ENCODE measurements around the gene TWF2. TPM values are rescaled to one million over a fixed set of nuclear protein-coding genes. Genes with fewer than 3 reads are reported as not detected.
A peak's percentile ranks its signal among the peaks of the same experiment; 100 is the strongest.

TWF2 gene
- total and polyA plus RNA-seq, 9 of the 15 experiments (the other 6 are each of a cell fraction or from before 2014, with no cell fraction given): 0.11 to 61.9 (median 29.7) TPM

DNA sequence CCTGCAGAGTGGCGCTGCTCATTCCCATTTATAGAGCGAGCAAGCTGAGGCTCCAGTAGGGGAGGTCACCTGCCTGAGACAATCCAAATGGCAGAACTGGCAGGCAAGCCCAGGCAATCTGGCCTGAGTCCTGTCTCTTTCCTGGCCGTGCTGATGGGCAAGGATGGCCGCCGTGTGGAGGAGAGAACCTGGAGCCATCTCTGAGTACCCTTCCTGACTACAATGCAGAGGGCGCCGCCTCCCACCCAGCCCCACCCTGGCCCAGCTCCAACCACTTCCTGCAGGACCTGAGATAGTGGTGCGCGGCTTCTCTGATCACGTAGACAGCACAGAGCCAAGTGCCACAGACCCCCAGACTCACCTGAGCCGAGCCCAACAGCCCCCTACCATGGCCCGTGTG, 20.5 kb downstream of the TWF2 start:
- H3K79me2 ChIP-seq (ENCODE audit: control insufficient read depth, insufficient read depth, low read length): no peaks in the 10 kb centered on the region
- CTCF ChIA-PET (ENCODE audit: low intra/inter-chr PET ratio): no interaction called here
- no peak for FAIRE-seq

More for the DNA sequence above, 20.5 kb downstream of the TWF2 start:
- peak; percentile 64 for ATAC-seq
- TF ChIP-seq POLR2G (IDR thresholded peaks at IDR 0.05; ENCODE audit: low read depth, low read length): peak; percentile 25; the same call in 1 of the 2 replicates
- TF ChIP-seq, protein P1, sequence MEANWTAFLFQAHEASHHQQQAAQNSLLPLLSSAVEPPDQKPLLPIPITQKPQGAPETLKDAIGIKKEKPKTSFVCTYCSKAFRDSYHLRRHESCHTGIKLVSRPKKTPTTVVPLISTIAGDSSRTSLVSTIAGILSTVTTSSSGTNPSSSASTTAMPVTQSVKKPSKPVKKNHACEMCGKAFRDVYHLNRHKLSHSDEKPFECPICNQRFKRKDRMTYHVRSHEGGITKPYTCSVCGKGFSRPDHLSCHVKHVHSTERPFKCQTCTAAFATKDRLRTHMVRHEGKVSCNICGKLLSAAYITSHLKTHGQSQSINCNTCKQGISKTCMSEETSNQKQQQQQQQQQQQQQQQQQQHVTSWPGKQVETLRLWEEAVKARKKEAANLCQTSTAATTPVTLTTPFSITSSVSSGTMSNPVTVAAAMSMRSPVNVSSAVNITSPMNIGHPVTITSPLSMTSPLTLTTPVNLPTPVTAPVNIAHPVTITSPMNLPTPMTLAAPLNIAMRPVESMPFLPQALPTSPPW (CRISPR knock-in tag; IDR thresholded peaks at IDR 0.05): 0 out of 2 replicates have a peak, but pooled peaks have one; percentile 21
- TF ChIP-seq RBFOX2 (IDR thresholded peaks at IDR 0.05; ENCODE audit: low read depth, low read length): peak; percentile 45
- no peak for TF ChIP-seq KAT7 (CRISPR knock-in tag; IDR thresholded peaks at IDR 0.05; ENCODE audit: borderline replicate concordance)
- TF ChIP-seq NFIC (IDR thresholded peaks at IDR 0.05): peak; percentile 60
- TF ChIP-seq ZBTB7A (IDR thresholded peaks at IDR 0.05; ENCODE audit: borderline replicate concordance, control insufficient read depth, low read depth, low read length): peak; percentile 44; the same call in 1 of the 2 replicates
- Histone ChIP-seq H3K27me3 (ENCODE audit: control insufficient read depth in 2 of 2, insufficient read depth in 2 of 2, low read length in 2 of 2) (no peaks in the 10 kb centered on the region), H3K9ac (ENCODE audit: insufficient read depth in 1 of 2, low read depth in 2 of 2, low read length in 2 of 2) (peak overlapping the region in 1 of 2 experiments; percentile 84; a peak in 3 of 4 replicates), H3K4me2 (ENCODE audit: insufficient read depth, low read length) (peak overlapping the region; percentile 59), H3K9me3 (replicated peaks; ENCODE audit: control insufficient read depth, insufficient read depth, low read depth, low read length) (no peaks in the 10 kb centered on the region), H4K20me1 (replicated peaks; ENCODE audit: control insufficient read depth, insufficient read depth, low read length) (no peaks in the 10 kb centered on the region), H3K36me3 (ENCODE audit: control insufficient read depth, insufficient read depth, low read length) (peaks cover 17% of the 10 kb centered on the region), H3K4me3 (no peak overlapping the region), H3K9me1 (ENCODE audit: control insufficient read depth, insufficient read depth, low read length) (no peaks in the 10 kb centered on the region), H2AFZ (ENCODE audit: low read depth, low read length) (peak overlapping the region; percentile 74), H3K4me1 (replicated peaks in 1 of 2; ENCODE audit: control insufficient read depth in 2 of 2, insufficient read depth in 2 of 2, low read length in 2 of 2) (peaks cover 27 to 52% of the 10 kb centered on the region in 2 experiments), H3K27ac (ENCODE audit: extremely low read depth, low read depth, low read length) (no peak overlapping the region; the same call in 2 of the 3 replicates)
- in situ Hi-C loops (cut with MboI): no loop called here
- POLR2A ChIA-PET: interaction anchor here (0.6 kb wide), 1 partner anchor 141 kb away, joined by 3 read pairs; no protein-coding TSS in a partner anchor
- intact Hi-C loops (cut with micrococcal nuclease): no loop called here
- DNase-seq (ENCODE audit: extremely low read depth in 1 of 4, low spot score in 3 of 4): peak; percentile 49 to 61 (median 52)
- 20% methylated on average over 9 of the region's 12 CpGs for WGBS (ENCODE audit: insufficient coverage, low coverage, missing lambda C conversion rate)
- BruUV-seq (replicated peaks): no TSS peak

Data from K562 (cell line).